HG02623 (cell line): ENCODE results near the gene XRCC3.

ENCODE experiments used
- ATAC-seq: cut with Tn5 transposase; IDR thresholded peaks from one replicate; pipeline ENCODE4 v1.9.1; 2021; ENCODE audit warnings: moderate library complexity; ENCODE audit not compliant: unreplicated experiment

The XRCC3 gene

GRCh38 chr14:103715052-103716000 is at the start of gene XRCC3, which contains the start of gene ZFYVE21:
Gene XRCC3, minus strand, starts transcription at chr14:103715451. Its CDS starts 4,364 bp downstream, at chr14:103711087.
Gene ZFYVE21, plus strand, starts transcription at chr14:103715810. Its CDS starts 32 bp downstream, at chr14:103715842.
- peak; percentile 92 for ATAC-seq

- ATAC-seq = peak; percentile 75
These were observed 48.7 kb upstream of the XRCC3 start for GRCh38 chr14:103763730-103764488.

GRCh38 chr14:103762541-103762940 is 47.3 kb upstream of the XRCC3 start:
- ATAC-seq = no peak

GRCh38 chr14:103762036-103762435 is 46.8 kb upstream of the XRCC3 start:
- ATAC-seq = no peak

GRCh38 chr14:103758059-103758776 is 43.0 kb upstream of the XRCC3 start:
- no peak for ATAC-seq

- no peak for ATAC-seq
These were observed 39.8 kb upstream of the XRCC3 start for GRCh38 chr14:103755060-103755459.

- ATAC-seq = no peak
These were observed 38.5 kb upstream of the XRCC3 start for GRCh38 chr14:103753774-103754173.

GRCh38 chr14:103749860-103750259 is 34.6 kb upstream of the XRCC3 start:
- ATAC-seq = no peak

- ATAC-seq = no peak
These were observed 34.2 kb upstream of the XRCC3 start for GRCh38 chr14:103749452-103749851.

GRCh38 chr14:103748534-103748857 is 33.2 kb upstream of the XRCC3 start:
- ATAC-seq = no peak

- no peak for ATAC-seq
These were observed 31.4 kb upstream of the XRCC3 start for GRCh38 chr14:103746701-103747100.

- no peak for ATAC-seq
These were observed 30.2 kb upstream of the XRCC3 start for GRCh38 chr14:103745424-103745823.

- no peak for ATAC-seq
These were observed 29.6 kb upstream of the XRCC3 start for GRCh38 chr14:103744621-103745395.

GRCh38 chr14:103743691-103744090 is 28.4 kb upstream of the XRCC3 start:
- no peak for ATAC-seq

GRCh38 chr14:103742499-103743255 is 27.4 kb upstream of the XRCC3 start:
- no peak for ATAC-seq

- ATAC-seq = no peak
These were observed 26.6 kb upstream of the XRCC3 start for GRCh38 chr14:103741876-103742275.

- ATAC-seq = no peak
These were observed 25.9 kb upstream of the XRCC3 start for GRCh38 chr14:103740991-103741689.

GRCh38 chr14:103739793-103740501 is 24.7 kb upstream of the XRCC3 start:
- ATAC-seq = no peak

GRCh38 chr14:103739466-103739792 is 24.2 kb upstream of the XRCC3 start:
- no peak for ATAC-seq
